ENCODE data around the gene KCNG2. TPM values are rescaled to one million over a fixed set of nuclear protein-coding genes. Genes with fewer than 3 reads are reported as not detected.

Gene KCNG2
- total and polyA plus RNA-seq, 9 of the 15 experiments (the other 6 are each of a cell fraction or from before 2014, with no cell fraction given), result not detected

- CTCF ChIA-PET (ENCODE audit: low intra/inter-chr PET ratio), result no interaction called here
- WGBS (ENCODE audit: insufficient coverage, low coverage, missing lambda C conversion rate), result 82% methylated on average over 11 of the region's 17 CpGs
- H3K9ac ChIP-seq (ENCODE audit: insufficient read depth in 1 of 2, low read depth in 2 of 2, low read length in 2 of 2), result no peak overlapping the region
- H3K36me3 ChIP-seq (ENCODE audit: control insufficient read depth, insufficient read depth, low read length), result peaks cover 4% of the 10 kb centered on the region
- H2AFZ ChIP-seq (ENCODE audit: low read depth, low read length), result no peak overlapping the region
- peaks cover 16% of the 10 kb centered on the region for H4K20me1 ChIP-seq (replicated peaks; ENCODE audit: control insufficient read depth, insufficient read depth, low read length)
- H3K79me2 ChIP-seq (ENCODE audit: control insufficient read depth, insufficient read depth, low read length), result no peaks in the 10 kb centered on the region
- POLR2A ChIA-PET, result no interaction called here
- no TSS peak for BruUV-seq (replicated peaks)
- no peak overlapping the region for H3K4me3 ChIP-seq
- H3K4me1 ChIP-seq (replicated peaks in 1 of 2; ENCODE audit: control insufficient read depth in 2 of 2, insufficient read depth in 2 of 2, low read length in 2 of 2), result peaks cover 6 to 37% of the 10 kb centered on the region in 2 experiments; a peak in 4 of 5 replicates
- ATAC-seq, result no peak
- in situ Hi-C loops (cut with MboI), result no loop called here
- no peaks in the 10 kb centered on the region for H3K9me1 ChIP-seq (ENCODE audit: control insufficient read depth, insufficient read depth, low read length)
- TF ChIP-seq GTF2A2 (tag; IDR thresholded peaks at IDR 0.05), result no peak
- no peak for TF ChIP-seq ZKSCAN8 (CRISPR knock-in tag; IDR thresholded peaks at IDR 0.05)
- no peak for TF ChIP-seq KAT7 (CRISPR knock-in tag; IDR thresholded peaks at IDR 0.05; ENCODE audit: borderline replicate concordance)
- no peak for TF ChIP-seq DPF2 (IDR thresholded peaks at IDR 0.05)
- TF ChIP-seq, protein P1, sequence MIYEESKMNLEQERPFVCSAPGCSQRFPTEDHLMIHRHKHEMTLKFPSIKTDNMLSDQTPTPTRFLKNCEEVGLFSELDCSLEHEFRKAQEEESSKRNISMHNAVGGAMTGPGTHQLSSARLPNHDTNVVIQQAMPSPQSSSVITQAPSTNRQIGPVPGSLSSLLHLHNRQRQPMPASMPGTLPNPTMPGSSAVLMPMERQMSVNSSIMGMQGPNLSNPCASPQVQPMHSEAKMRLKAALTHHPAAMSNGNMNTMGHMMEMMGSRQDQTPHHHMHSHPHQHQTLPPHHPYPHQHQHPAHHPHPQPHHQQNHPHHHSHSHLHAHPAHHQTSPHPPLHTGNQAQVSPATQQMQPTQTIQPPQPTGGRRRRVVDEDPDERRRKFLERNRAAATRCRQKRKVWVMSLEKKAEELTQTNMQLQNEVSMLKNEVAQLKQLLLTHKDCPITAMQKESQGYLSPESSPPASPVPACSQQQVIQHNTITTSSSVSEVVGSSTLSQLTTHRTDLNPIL (CRISPR knock-in tag; IDR thresholded peaks at IDR 0.05), result no peak
- no peak for TF ChIP-seq ATF4 (CRISPR knock-in tag; IDR thresholded peaks at IDR 0.05)
- no peak for TF ChIP-seq HOXB6 (CRISPR knock-in tag; IDR thresholded peaks at IDR 0.05; ENCODE audit: borderline replicate concordance)
- TF ChIP-seq ZNF354B (CRISPR knock-in tag; IDR thresholded peaks at IDR 0.05), result no peak
- TF ChIP-seq ZNF263 (CRISPR knock-in tag; IDR thresholded peaks at IDR 0.05; ENCODE audit: borderline replicate concordance), result no peak
- TF ChIP-seq SMAD4 (CRISPR knock-in tag; conservative IDR thresholded peaks at IDR 0.05), result no peak
- no peak for TF ChIP-seq GATAD2B (IDR thresholded peaks at IDR 0.05; ENCODE audit: borderline replicate concordance)
- TF ChIP-seq, protein P2, sequence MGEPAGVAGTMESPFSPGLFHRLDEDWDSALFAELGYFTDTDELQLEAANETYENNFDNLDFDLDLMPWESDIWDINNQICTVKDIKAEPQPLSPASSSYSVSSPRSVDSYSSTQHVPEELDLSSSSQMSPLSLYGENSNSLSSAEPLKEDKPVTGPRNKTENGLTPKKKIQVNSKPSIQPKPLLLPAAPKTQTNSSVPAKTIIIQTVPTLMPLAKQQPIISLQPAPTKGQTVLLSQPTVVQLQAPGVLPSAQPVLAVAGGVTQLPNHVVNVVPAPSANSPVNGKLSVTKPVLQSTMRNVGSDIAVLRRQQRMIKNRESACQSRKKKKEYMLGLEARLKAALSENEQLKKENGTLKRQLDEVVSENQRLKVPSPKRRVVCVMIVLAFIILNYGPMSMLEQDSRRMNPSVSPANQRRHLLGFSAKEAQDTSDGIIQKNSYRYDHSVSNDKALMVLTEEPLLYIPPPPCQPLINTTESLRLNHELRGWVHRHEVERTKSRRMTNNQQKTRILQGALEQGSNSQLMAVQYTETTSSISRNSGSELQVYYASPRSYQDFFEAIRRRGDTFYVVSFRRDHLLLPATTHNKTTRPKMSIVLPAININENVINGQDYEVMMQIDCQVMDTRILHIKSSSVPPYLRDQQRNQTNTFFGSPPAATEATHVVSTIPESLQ (CRISPR knock-in tag; IDR thresholded peaks at IDR 0.05), result no peak
- no peak for TF ChIP-seq SRSF3 (IDR thresholded peaks at IDR 0.05; ENCODE audit: insufficient read depth, low read length)
- no peak for TF ChIP-seq TEAD4 (IDR thresholded peaks at IDR 0.05; ENCODE audit: low read length)
- TF ChIP-seq TEAD4 (CRISPR knock-in tag; IDR thresholded peaks at IDR 0.05; ENCODE audit: borderline replicate concordance), result no peak
- TF ChIP-seq SIN3B (IDR thresholded peaks at IDR 0.05; ENCODE audit: low read depth), result no peak
- no peak for TF ChIP-seq SP2 (IDR thresholded peaks at IDR 0.05; ENCODE audit: extremely low read depth, low read depth, low read length, poor library complexity, severe bottlenecking)
- TF ChIP-seq, protein P3, sequence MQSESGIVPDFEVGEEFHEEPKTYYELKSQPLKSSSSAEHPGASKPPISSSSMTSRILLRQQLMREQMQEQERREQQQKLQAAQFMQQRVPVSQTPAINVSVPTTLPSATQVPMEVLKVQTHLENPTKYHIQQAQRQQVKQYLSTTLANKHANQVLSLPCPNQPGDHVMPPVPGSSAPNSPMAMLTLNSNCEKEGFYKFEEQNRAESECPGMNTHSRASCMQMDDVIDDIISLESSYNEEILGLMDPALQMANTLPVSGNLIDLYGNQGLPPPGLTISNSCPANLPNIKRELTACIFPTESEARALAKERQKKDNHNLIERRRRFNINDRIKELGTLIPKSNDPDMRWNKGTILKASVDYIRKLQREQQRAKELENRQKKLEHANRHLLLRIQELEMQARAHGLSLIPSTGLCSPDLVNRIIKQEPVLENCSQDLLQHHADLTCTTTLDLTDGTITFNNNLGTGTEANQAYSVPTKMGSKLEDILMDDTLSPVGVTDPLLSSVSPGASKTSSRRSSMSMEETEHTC (IDR thresholded peaks at IDR 0.05), result no peak
- no peaks in the 10 kb centered on the region for H3K27me3 ChIP-seq (ENCODE audit: control insufficient read depth in 2 of 2, insufficient read depth in 2 of 2, low read length in 2 of 2)
- H3K4me2 ChIP-seq (ENCODE audit: insufficient read depth, low read length), result no peak overlapping the region
- intact Hi-C loops (cut with micrococcal nuclease), result no loop called here
- no peak overlapping the region for H3K27ac ChIP-seq (ENCODE audit: extremely low read depth, low read depth, low read length)
- H3K9me3 ChIP-seq (replicated peaks; ENCODE audit: control insufficient read depth, insufficient read depth, low read depth, low read length), result no peaks in the 10 kb centered on the region
- DNase-seq (ENCODE audit: extremely low read depth in 1 of 4, low spot score in 3 of 4), result no peak
- no peak for FAIRE-seq
Observed at GRCh38 chr18:79940814-79941472, 143.2 kb downstream of the KCNG2 start.

Measured in K562 (cell line).